ENCODE results near the gene DNMT3A.
A peak's percentile ranks its signal among the peaks of the same experiment; 100 is the strongest.

Gene DNMT3A

GRCh38 chr2:25342372-25343186 lies 854 bp upstream of the DNMT3A start:
- peak; percentile 69 to 76 for DNase-seq

DNA sequence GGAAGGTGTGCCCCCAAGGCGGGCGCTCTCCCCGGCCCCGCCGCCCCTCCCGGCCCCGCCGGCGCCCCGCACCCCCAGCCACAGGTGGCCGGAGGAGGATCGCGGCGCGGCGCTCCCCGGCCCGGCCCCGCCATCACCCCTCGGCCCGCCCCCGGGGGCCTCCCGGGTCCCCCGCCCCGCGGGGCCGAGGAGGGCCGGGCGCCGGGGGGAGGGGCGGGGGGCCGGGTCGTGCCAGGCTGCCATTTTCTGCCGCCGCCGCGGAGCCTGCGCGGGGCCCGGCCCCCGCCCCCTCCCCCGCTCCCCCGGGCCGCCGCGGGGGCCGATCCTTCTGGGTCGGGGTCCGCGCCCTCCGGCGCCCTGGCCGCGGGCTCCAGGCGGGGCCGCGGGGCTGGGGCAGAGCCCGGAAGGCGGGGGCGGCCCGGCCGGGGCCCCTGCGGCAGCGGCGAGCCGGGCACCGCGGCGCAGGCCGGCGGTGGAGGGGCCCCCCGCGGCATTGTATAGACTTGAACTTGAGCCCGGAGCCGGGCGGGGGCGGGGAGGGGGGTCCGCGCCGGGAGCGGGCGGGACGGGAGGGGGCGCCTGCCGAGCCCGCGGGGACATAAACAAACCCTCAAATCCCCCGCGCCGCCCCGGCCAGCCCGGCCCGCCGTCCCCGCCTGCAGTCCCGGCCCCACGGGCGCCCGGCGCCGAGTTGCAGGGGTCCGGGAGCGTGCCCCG lies 556 bp downstream of the DNMT3A start:
- peak in 1 of 2 donors; percentile 33 for DNase-seq

DNA sequence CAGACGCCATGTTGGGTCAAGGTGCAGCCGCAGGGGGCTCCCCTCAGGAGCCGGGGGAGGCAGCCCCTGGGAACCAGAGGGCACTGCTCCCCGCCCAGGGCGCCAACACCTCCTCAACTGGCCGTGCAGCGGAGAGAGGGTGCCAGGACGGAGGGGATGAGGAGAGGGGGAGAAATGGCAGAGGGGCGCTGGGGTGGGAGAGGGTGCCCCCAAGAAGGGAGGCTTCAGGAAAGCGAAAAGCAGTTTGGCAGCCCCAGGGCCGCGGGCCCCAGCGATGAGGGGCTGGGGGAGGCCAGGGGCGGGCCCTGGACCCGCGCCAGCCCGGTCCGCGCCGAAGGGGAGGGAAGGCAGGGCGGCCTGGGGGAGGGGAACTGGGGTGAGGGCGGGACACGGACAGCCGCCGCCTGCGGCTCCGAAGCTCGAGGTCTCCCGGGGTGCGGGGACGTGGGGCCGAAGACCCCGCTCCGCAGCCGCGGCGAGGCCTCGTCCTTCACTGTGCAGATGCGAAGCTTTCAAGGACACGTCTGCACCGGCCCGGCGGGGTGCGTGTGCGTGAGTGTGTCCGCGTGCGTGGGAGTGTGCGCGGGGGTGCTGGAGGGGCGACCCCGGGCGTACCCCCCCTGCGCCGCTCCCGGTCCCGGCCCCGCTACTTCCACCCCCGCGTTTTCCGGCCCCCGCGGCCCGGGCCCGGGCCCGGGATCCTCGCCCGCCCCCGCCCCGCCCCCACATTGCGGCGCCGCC lies 1.4 kb downstream of the DNMT3A start:
- DNase-seq: peak; percentile 39 to 53

DNA sequence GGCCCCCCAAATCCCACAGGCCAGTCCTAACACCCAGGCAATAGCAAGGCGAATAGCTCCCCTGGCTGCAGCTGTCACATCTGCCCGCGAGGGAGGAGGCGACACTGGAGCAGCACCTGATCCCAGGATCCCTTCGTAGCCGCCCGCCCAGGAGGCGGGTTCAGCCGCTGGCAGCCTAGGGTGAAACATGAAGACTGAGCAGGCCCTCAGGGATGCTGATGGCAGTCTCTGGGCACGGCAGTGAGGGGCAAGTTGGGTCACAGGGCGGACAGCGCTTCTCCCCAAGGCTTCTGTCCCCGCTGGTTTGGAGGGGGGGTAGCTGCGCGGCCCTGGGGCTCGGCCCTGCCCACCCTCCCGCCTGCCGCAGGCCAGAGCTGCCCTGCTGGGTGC lies 1.9 kb downstream of the DNMT3A start:
- DNase-seq: no peak

GRCh38 chr2:25339211-25339674 lies 2.5 kb downstream of the DNMT3A start:
- DNase-seq: no peak

DNA sequence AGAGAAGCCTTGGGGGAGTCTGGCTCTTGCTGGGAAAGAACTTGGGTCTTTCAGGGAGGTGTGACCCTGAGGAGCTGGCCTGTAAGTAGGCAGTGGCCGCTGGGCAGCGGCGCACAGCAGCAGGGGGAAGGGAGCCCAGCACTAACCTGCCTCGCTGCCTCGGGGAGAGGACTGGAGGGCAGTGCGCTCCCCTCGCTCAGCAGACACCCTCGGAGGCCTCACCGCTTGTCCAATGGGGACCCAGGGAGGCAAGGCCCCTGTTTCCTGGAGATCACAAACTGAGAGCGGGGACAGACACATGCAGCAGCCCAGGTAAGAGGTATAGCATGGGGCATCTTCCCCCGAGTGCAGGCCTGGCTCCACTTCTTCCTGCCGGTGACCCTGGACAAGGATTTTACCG lies 3.3 kb downstream of the DNMT3A start:
- no peak for DNase-seq

DNA sequence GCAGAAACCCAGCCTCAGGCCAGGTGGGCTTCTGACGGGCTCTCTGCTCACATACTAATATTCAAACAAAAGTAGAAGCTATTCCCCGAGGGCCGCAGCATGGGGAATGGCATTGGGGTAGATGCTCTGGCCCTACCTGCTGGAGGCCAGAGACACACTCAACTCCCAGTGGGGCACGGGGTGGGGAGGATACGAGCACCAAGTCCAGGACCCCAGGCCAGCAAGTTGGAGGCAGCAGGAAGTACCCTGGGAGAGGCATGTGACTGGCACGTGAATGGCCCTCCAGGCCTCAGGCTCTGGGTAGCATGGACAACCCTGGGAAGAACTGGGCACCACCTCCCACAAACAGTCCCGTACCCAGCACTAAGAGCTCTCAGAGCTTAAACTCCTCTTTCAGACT lies 3.8 kb downstream of the DNMT3A start:
- no peak for DNase-seq

- peak in 1 of 2 donors; percentile 27 for DNase-seq
These were observed 4.4 kb downstream of the DNMT3A start for GRCh38 chr2:25337276-25337675.

- no peak for DNase-seq
These were observed 5.3 kb downstream of the DNMT3A start for GRCh38 chr2:25336383-25336841.

DNA sequence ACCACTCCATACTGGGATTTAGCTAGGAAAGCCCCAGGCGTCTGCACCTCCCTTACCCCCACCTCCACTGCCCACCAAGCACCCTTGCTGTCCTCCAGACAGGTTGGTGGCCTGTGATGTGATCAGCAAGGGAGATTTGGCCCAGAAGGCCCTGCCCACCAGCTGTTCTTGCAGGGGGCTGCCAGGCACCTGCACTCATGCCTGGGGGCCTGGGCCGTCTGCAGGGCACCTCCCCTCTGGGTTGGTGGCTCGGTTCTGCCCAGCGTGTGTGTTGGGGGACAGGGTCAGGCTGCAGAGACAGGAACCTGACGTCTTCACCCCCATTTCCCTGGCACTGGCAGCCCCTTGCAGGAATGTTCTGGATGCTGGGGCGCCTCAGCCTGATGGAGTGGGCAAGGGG lies 5.8 kb downstream of the DNMT3A start:
- no peak for DNase-seq

DNA sequence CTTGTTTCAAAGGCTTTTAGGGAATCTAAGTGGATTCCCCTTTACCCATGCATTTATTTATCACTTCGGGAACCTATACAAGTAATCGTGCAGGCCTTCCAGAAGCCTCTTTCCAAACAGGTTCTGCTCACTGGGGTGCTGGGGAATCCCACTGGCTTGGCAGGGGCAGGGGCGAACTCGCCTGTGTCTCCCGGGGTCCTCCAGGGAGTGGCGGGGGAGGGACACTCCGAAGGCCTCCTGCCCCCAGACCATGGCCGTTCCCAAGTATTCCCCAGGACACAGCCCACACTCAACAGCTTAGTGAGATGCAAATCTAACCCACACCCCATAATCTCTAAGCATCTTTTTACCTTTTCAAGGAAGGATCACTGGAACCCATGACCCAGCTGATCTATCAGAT lies 6.5 kb downstream of the DNMT3A start:
- no peak for DNase-seq

- no peak for DNase-seq
These were observed 7.2 kb downstream of the DNMT3A start for GRCh38 chr2:25334482-25334881.

- DNase-seq: no peak
These were observed 7.7 kb downstream of the DNMT3A start for GRCh38 chr2:25333981-25334380.

GRCh38 chr2:25332571-25332970 lies 9.2 kb downstream of the DNMT3A start:
- no peak for DNase-seq

DNA sequence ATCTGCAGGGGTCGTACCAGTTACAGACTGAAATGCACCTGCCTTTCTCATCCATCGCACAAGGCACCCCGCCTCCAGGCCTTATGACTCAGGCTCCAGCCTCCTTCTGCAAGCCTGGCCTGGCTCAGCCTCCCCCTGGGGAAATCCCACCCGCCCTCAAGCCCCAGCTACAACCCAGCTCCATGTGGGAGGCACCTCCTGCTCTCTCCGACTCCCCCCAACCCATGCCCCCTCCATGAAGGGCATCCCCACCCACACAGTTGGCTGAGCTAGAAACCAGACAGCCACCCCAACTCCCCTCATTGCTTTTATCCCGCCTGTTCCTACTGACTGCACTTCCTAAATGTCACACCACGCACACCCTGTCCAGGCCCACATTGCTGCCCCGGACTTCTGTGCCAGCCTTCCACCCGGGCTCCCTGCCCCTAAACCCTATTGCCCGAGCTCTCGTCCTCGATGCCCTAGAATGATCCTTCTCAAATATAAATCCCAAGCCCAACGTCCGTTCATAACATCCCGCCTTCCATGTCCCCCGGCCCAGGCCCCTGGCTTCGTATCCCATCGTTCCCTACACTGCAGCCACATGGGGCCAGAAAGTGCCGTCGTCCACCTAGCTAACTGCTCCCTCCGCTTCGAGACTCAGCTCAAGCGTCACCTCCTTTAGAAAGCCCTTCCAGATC lies 9.9 kb downstream of the DNMT3A start:
- peak; percentile 76 to 80 for DNase-seq

DNA sequence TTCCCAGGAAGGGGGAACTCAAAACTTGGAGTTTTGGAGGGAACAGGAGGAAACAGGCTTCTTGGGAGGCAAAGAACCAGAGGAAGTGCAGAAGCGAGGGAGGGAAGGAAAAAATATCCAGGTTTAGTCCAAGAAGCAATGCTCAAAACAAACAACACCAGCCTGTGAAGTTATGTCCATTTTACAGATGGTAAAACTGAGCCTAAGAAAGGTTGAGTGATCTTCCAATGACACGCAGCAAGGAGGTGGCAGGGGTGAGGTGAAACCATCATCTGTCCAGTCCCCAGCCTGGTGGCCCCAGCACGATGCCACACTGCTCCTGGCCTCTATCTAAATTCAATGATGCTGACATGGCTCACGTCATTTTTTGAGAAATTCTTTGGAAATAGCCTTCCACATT lies 10.8 kb downstream of the DNMT3A start:
- no peak for DNase-seq

- no peak for DNase-seq
These were observed 11.5 kb downstream of the DNMT3A start for GRCh38 chr2:25330273-25330672.

- no peak for DNase-seq
These were observed 13.3 kb downstream of the DNMT3A start for GRCh38 chr2:25328152-25329085.

DNA sequence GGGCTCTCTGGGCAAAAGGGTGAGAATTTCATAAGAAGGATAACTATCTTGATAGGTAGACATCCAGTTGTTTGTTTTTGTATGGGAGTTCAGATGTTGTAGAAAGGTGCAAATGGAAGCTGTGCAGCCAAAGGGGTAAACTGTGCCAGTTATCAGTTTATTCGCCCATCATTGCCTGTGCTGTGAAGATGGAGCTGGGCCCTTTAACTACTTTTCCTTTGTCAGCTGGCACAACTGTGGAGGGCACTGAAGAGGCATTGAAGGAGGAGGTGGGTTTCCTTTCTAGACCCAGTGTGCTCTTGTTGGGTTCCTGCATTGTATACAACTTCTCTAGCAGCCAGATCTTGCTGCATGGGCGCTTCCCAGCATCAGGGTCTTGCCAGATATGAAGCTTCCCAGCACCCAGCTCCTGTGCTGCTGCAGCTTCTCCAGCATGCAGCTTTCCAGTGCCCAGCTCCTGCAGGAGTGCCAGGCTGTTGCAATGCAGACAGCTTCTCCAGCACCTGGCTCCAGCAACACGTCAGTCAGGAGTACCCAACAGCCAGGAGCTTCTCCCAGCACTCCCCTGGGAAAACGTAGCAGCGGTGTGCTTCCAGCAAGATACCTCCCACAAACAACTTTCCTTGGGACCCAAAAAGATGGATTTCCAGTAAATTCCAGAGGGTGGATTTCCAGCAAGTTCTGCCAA lies 15.3 kb downstream of the DNMT3A start:
- DNase-seq: no peak

DNA sequence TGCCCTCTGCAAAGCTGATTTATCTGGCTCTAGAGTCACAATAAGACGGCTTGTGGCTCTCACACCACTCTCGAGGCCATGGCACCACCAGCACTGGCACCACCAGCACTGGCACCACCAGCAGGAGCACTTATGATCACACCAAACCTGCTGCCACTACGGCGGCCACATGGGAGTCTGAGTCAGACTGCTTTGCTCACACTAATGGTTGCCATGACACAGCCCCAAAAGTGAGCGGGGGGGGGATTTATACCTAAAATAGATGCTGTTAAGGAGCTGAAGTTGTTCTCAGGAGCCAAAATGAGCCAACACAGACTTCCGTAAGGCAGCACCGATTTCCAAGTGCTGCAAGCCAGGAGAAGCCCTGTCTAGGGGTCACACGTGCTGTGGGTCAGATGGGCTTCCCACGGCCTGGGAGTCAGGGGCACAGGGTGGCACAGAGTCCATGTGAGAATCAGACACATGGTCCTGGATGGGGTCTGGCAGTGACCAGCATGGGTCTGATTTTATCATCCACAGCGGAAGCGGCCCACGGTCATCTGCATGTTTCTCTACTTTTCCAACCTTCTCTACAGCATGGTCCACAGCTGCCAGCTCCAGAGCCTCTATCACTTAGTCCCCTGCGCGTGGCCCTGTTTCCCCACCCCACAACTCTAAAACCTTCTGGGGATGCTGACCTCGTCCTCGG lies 16.7 kb downstream of the DNMT3A start:
- peak; percentile 61 to 67 for DNase-seq
